CD14-positive monocyte (primary cell): ENCODE results near the gene NHERF2. TPM values are rescaled to one million over a fixed set of nuclear protein-coding genes. Genes with fewer than 3 reads are reported as not detected.
"Not testable (repeated sequence)": the region's sequence is repeated elsewhere in the genome, so short reads cannot be mapped to it uniquely, and the experiment has no call there.

Experiments used
- DNase-seq, 3 donors: peaks; one replicate each; pipeline ENCODE4 v3.0.0-alpha.2; 2011 to 2022
- H2AFZ ChIP-seq: 2 replicates; pipeline ENCODE4 v1.6.0; 2012; ENCODE audit warnings: mild to moderate bottlenecking, low read depth, low read length, inconsistent platforms; ENCODE audit not compliant: insufficient read depth, poor library complexity, severe bottlenecking
- H3K27ac ChIP-seq, 2 donors: 1 replicate in 1 of 2; 2 replicates in 1 of 2; pipeline ENCODE4 v1.5.1; 2012 to 2013; ENCODE audit warnings: low read length in 2 of 2, control low read depth in 1 of 2, inconsistent platforms in 1 of 2, low read depth in 1 of 2, mild to moderate bottlenecking in 1 of 2
- H3K27me3 ChIP-seq, 2 donors: one replicate each; pipeline versions ENCODE4 v1.6.0 to v1.6.1; 2011 to 2013; ENCODE audit warnings: low read length in 2 of 2; ENCODE audit not compliant: control insufficient read depth in 2 of 2, insufficient read depth in 2 of 2
- H3K36me3 ChIP-seq, 2 donors: replicated peaks in 1 of 2; 1 replicate in 1 of 2; 2 replicates in 1 of 2; pipeline versions ENCODE4 v1.5.1 to v1.6.1; 2012 to 2013; ENCODE audit warnings: low read length in 2 of 2, control low read depth in 1 of 2, inconsistent platforms in 1 of 2, mild to moderate bottlenecking in 1 of 2; ENCODE audit not compliant: insufficient read depth in 2 of 2, control insufficient read depth in 1 of 2
- H3K4me1 ChIP-seq, 2 donors: 1 replicate in 1 of 2; 2 replicates in 1 of 2; pipeline versions ENCODE4 v1.5.1 to v1.6.1; 2012 to 2013; ENCODE audit warnings: low read length in 2 of 2, control low read depth in 1 of 2, inconsistent platforms in 1 of 2, mild to moderate bottlenecking in 1 of 2, moderate library complexity in 1 of 2; ENCODE audit not compliant: insufficient read depth in 2 of 2, control insufficient read depth in 1 of 2
- H3K4me2 ChIP-seq: replicated peaks from 2 replicates; pipeline ENCODE3; 2012; ENCODE audit warnings: low read length, moderate library complexity, mild to moderate bottlenecking; ENCODE audit not compliant: poor library complexity, severe bottlenecking; ENCODE audit errors: extremely low read depth
- H3K4me3 ChIP-seq, 3 experiments: fragments of 200-600 bp in 1 of 3; sonication (generic) in 1 of 3; replicated peaks in 1 of 3; 1 replicate in 2 of 3; 2 replicates in 1 of 3; pipeline ENCODE4 v1.5.1; 2011 to 2013; ENCODE audit warnings: low read length in 3 of 3, mild to moderate bottlenecking in 3 of 3, control low read depth in 2 of 3, low read depth in 2 of 3, inconsistent platforms in 1 of 3, moderate library complexity in 1 of 3
- H3K79me2 ChIP-seq: 2 replicates; pipeline ENCODE4 v1.6.0; 2012; ENCODE audit warnings: mild to moderate bottlenecking, control low read depth, inconsistent platforms, low read length, moderate library complexity; ENCODE audit not compliant: insufficient read depth
- H3K9ac ChIP-seq: 2 replicates; pipeline ENCODE4 v1.6.0; 2017; ENCODE audit warnings: low read length, mild to moderate bottlenecking; ENCODE audit not compliant: insufficient read depth, poor library complexity, severe bottlenecking
- H3K9me3 ChIP-seq, 2 donors: replicated peaks in 1 of 2; 1 replicate in 1 of 2; 2 replicates in 1 of 2; pipeline versions ENCODE4 v1.5.1 to v1.6.1; 2012 to 2013; ENCODE audit warnings: low read length in 2 of 2, control low read depth in 1 of 2; ENCODE audit not compliant: control insufficient read depth in 1 of 2, insufficient read depth in 1 of 2
- H4K20me1 ChIP-seq: 2 replicates; pipeline ENCODE4 v1.6.0; 2012; ENCODE audit warnings: mild to moderate bottlenecking, low read length, control low read depth, moderate library complexity; ENCODE audit not compliant: insufficient read depth
- H3K27ac Mint-ChIP-seq, 7 donors: one replicate each; pipeline ENCODE4 v1.8.0; 2020; ENCODE audit warnings: mild to moderate bottlenecking in 7 of 7, mixed read lengths in 7 of 7, moderate library complexity in 6 of 7, inconsistent platforms in 2 of 7
- H3K27me3 Mint-ChIP-seq, 3 donors: one replicate each; pipeline ENCODE4 v1.8.0; 2021 to 2022; ENCODE audit warnings: low read depth in 3 of 3, mild to moderate bottlenecking in 3 of 3, mixed read lengths in 3 of 3, moderate library complexity in 3 of 3, inconsistent platforms in 1 of 3
- H3K36me3 Mint-ChIP-seq, 2 donors: one replicate each; pipeline ENCODE4 v1.8.0; 2020; ENCODE audit warnings: mixed read lengths in 2 of 2, inconsistent platforms in 1 of 2, mild to moderate bottlenecking in 1 of 2
- H3K4me1 Mint-ChIP-seq: one replicate; pipeline ENCODE4 v1.8.0; 2020; ENCODE audit warnings: mild to moderate bottlenecking, mixed read lengths
- H3K4me3 Mint-ChIP-seq, 2 donors: one replicate each; pipeline ENCODE4 v1.8.0; 2020; ENCODE audit warnings: mild to moderate bottlenecking in 2 of 2, mixed read lengths in 2 of 2, moderate library complexity in 1 of 2
- H3K9me3 Mint-ChIP-seq, 7 donors: one replicate each; pipeline ENCODE4 v1.8.0; 2020 to 2022; ENCODE audit warnings: mixed read lengths in 7 of 7, mild to moderate bottlenecking in 6 of 7, moderate library complexity in 6 of 7, inconsistent platforms in 2 of 7
- CTCF ChIP-seq: fragments of 200-600 bp; IDR thresholded peaks from one replicate; pipeline ENCODE4 v1.8.0; 2022; ENCODE audit warnings: antibody characterized with exemption, mild to moderate bottlenecking
- WGBS: methylation state at CpG from one replicate; pipeline ENCODE4 v1.1.5; 2013; ENCODE audit warnings: missing lambda C conversion rate; ENCODE audit not compliant: insufficient coverage; 5-methylcytosine and 5-hydroxymethylcytosine counted together
- intact Hi-C, 2 donors: fragments of 100-400 bp; cut with micrococcal nuclease; formaldehyde crosslinking; loops; one replicate each; pipeline versions ENCODE4 v1.15.0 to v1.15.1; 2023
- polyA plus RNA-seq, 3 donors: library from polyadenylated mRNA; depleted of rRNA in 1 of 3; unstranded in 2 of 3; stranded (reverse) in 1 of 3; fragments of 300-500 nt in 2 of 3; fragments of >200 nt in 1 of 3; fragmentation: Illumina TruSeq in 2 of 3; gene quantifications; 1 replicate in 2 of 3; 2 replicates in 1 of 3; pipeline ENCODE4 v1.2.3, GENCODE V29; 2012 to 2021

Gene NHERF2
- polyA plus RNA-seq, 3 donors, result 0.66 to 8.2 (median 0.78) TPM

GRCh38 chr16:2033057-2033908 lies 6.6 kb downstream of the NHERF2 start:
- H3K9ac ChIP-seq, result peak overlapping the region; percentile 45

GRCh38 chr16:2033909-2034695 lies 7.4 kb downstream of the NHERF2 start:
- H3K9me3 Mint-ChIP-seq, H3K36me3 Mint-ChIP-seq, H4K20me1 ChIP-seq, H3K9me3 ChIP-seq, H3K27ac Mint-ChIP-seq, H3K27ac ChIP-seq, H3K27me3 ChIP-seq, H3K36me3 ChIP-seq, DNase-seq, intact Hi-C loops, H3K79me2 ChIP-seq: not testable (repeated sequence)
- Mint-ChIP-seq H3K27me3 (peaks cover 0 to 30% (median 14%) of the 10 kb centered on the region in 3 donors), H3K4me3 (peak overlapping the region; percentile 62 to 74), H3K4me1 (peaks cover 13% of the 10 kb centered on the region)
- H3K9ac ChIP-seq, result peak overlapping the region; percentile 45
- 70% methylated on average over 5 of the region's 32 CpGs for WGBS
- H2AFZ ChIP-seq, result peak overlapping the region; percentile 76
- H3K4me2 ChIP-seq, result peak overlapping the region; percentile 58
- peaks cover 16 to 17% of the 10 kb centered on the region in 2 donors for H3K4me1 ChIP-seq
- H3K4me3 ChIP-seq, result peak overlapping the region; percentile 14 to 66 (median 35)

More at GRCh38 chr16:2033057-2033908, 6.6 kb downstream of the NHERF2 start:
- peak overlapping the region; percentile 14 to 66 (median 35) for H3K4me3 ChIP-seq
- no peaks in the 10 kb centered on the region for H3K9me3 ChIP-seq
- Mint-ChIP-seq H3K9me3 (no peaks in the 10 kb centered on the region), H3K27me3 (peaks cover 8 to 39% (median 21%) of the 10 kb centered on the region in 3 donors), H3K27ac (peak overlapping the region in 2 of 7 donors; percentile 63 to 64), H3K4me1 (peaks cover 13% of the 10 kb centered on the region), H3K36me3 (no peaks in the 10 kb centered on the region), H3K4me3 (peak overlapping the region; percentile 62 to 74)
- intact Hi-C loops, result no loop called here
- peaks cover 16 to 17% of the 10 kb centered on the region in 2 donors for H3K4me1 ChIP-seq
- H3K27me3 ChIP-seq, result peaks cover 0 to 13% of the 10 kb centered on the region in 2 donors
- H3K27ac ChIP-seq, result peak overlapping the region in 1 of 2 donors; percentile 24
- no peaks in the 10 kb centered on the region for H3K79me2 ChIP-seq
- peak in 2 of 3 donors; percentile 25 to 63 for DNase-seq
- H3K4me2 ChIP-seq, result peak overlapping the region; percentile 58
- no peak for TF ChIP-seq CTCF
- H2AFZ ChIP-seq, result peak overlapping the region; percentile 76
- H4K20me1 ChIP-seq, result no peaks in the 10 kb centered on the region
- no peaks in the 10 kb centered on the region for H3K36me3 ChIP-seq
- 10% methylated on average over 17 of the region's 37 CpGs for WGBS
